ENCODE results near the gene SLC35A4. TPM values are rescaled to one million over a fixed set of nuclear protein-coding genes. Genes with fewer than 3 reads are reported as not detected.
A peak's percentile ranks its signal among the peaks of the same experiment; 100 is the strongest.

The SLC35A4 gene
- total RNA-seq, 3 donors from 2014 or later: 65.5 to 96.9 (median 93.8) TPM

GRCh38 chr5:140609126-140609525, 44.5 kb downstream of the SLC35A4 start:
- DNase-seq (peak; percentile 69 to 80 (median 79)), ATAC-seq (peak; percentile 95)
- intact Hi-C loops (cut with DNase I, micrococcal nuclease): no loop called here
- no peak overlapping the region for H3K4me3 ChIP-seq
- no peaks in the 10 kb centered on the region for H3K9me3 ChIP-seq
- no peaks in the 10 kb centered on the region for H3K4me1 ChIP-seq (ENCODE audit: low read depth)
- TF ChIP-seq CTCF (IDR thresholded peaks at IDR 0.05): no peak
- no peaks in the 10 kb centered on the region for H3K36me3 ChIP-seq (ENCODE audit: low read depth)

GRCh38 chr5:140611020-140611521, 46.4 kb downstream of the SLC35A4 start:
- peak; percentile 7 for ATAC-seq
- Histone ChIP-seq H3K9me3 (no peaks in the 10 kb centered on the region), H3K4me1 (ENCODE audit: low read depth) (no peaks in the 10 kb centered on the region), H3K36me3 (ENCODE audit: low read depth) (no peaks in the 10 kb centered on the region), H3K4me3 (no peak overlapping the region)
- no peak for TF ChIP-seq CTCF (IDR thresholded peaks at IDR 0.05)
- intact Hi-C loops (cut with DNase I, micrococcal nuclease): no loop called here
- no peak for DNase-seq

Small RNA genes within 50 kb of the gene (microRNA-seq; reads per million reads assigned to microRNA genes)
- not detected for gene MIR6831

Other genes with a start within 250 kb of the SLC35A4 start
- 10 to 100 TPM in 2 of 3 donors, 1 to 10 TPM in 1; 8.8 to 15.7 (median 13.1) TPM for gene HBEGF, start 218.2 kb upstream of the SLC35A4 start, total RNA-seq
- under 1 TPM in 2 of 3 donors, not detected in 1; 0.23 to 0.46 TPM for gene SLC4A9, start 204.6 kb upstream of the SLC35A4 start, total RNA-seq
- 100 to 1,000 TPM; 134 to 135 (median 134) TPM for gene ANKHD1, start 163.0 kb upstream of the SLC35A4 start, total RNA-seq
- gene EIF4EBP3, start 17.2 kb upstream of the SLC35A4 start, total RNA-seq: 10 to 100 TPM; 18.5 to 51.9 (median 23.1) TPM
- gene SRA1, start 7.4 kb upstream of the SLC35A4 start, total RNA-seq: 10 to 100 TPM; 27.9 to 38.0 (median 31.8) TPM
- gene APBB3, start 230 bp upstream of the SLC35A4 start, total RNA-seq: 10 to 100 TPM; 18.8 to 32.5 (median 21.2) TPM
- gene CD14, start 68.3 kb downstream of the SLC35A4 start, total RNA-seq: 10 to 100 TPM; 35.8 to 92.8 (median 90.9) TPM
- gene TMCO6, start 74.6 kb downstream of the SLC35A4 start, total RNA-seq: 10 to 100 TPM; 13.6 to 21.7 (median 16.8) TPM
- 10 to 100 TPM; 63.5 to 93.1 (median 83.0) TPM for gene NDUFA2, start 82.8 kb downstream of the SLC35A4 start, total RNA-seq
- 10 to 100 TPM; 79.8 to 98.1 (median 79.9) TPM for gene IK, start 83.0 kb downstream of the SLC35A4 start, total RNA-seq
- 10 to 100 TPM; 32.3 to 42.3 (median 42.2) TPM for gene WDR55, start 100.1 kb downstream of the SLC35A4 start, total RNA-seq
- 1 to 10 TPM in 2 of 3 donors, under 1 TPM in 1; 0.95 to 1.6 (median 1.1) TPM for gene DND1, start 108.7 kb downstream of the SLC35A4 start, total RNA-seq
- 10 to 100 TPM; 44.5 to 58.3 (median 56.4) TPM for gene HARS1, start 126.5 kb downstream of the SLC35A4 start, total RNA-seq
- gene HARS2, start 126.6 kb downstream of the SLC35A4 start, total RNA-seq: 10 to 100 TPM; 28.9 to 43.3 (median 39.6) TPM
- 10 to 100 TPM; 43.8 to 59.7 (median 45.9) TPM for gene ZMAT2, start 135.6 kb downstream of the SLC35A4 start, total RNA-seq
- under 1 TPM in 1 of 3 donors, not detected in 2; 0.32 TPM for gene PCDHA1, start 221.3 kb downstream of the SLC35A4 start, total RNA-seq
- under 1 TPM in 1 of 3 donors, not detected in 2; 0.32 TPM for gene PCDHA2, start 230.0 kb downstream of the SLC35A4 start, total RNA-seq
- 1 to 10 TPM in 1 of 3 donors, under 1 TPM in 1, not detected in 1; 0.06 to 1.3 TPM for gene PCDHA3, start 236.2 kb downstream of the SLC35A4 start, total RNA-seq
- under 1 TPM; 0.24 to 0.93 (median 0.85) TPM for gene PCDHA4, start 242.2 kb downstream of the SLC35A4 start, total RNA-seq